IPS-11a (cell line): ENCODE results near the gene DHDDS.
A peak's percentile ranks its signal among the peaks of the same experiment; 100 is the strongest.
"Not testable (repeated sequence)": the region's sequence is repeated elsewhere in the genome, so short reads cannot be mapped to it uniquely, and the experiment has no call there.

Source experiments
- H3K4me3 ChIP-seq: one replicate; pipeline ENCODE4 v1.5.1; 2013; ENCODE audit warnings: low read depth, low read length, control low read depth

Gene DHDDS

GRCh38 chr1:26474818-26475217 lies 42.7 kb downstream of the DHDDS start:
- H3K4me3 ChIP-seq: no peak overlapping the region

GRCh38 chr1:26475989-26476388 lies 43.9 kb downstream of the DHDDS start:
- H3K4me3 ChIP-seq: no peak overlapping the region

GRCh38 chr1:26476958-26477357 lies 44.8 kb downstream of the DHDDS start:
- no peak overlapping the region for H3K4me3 ChIP-seq

GRCh38 chr1:26477446-26478152 lies 45.5 kb downstream of the DHDDS start:
- no peak overlapping the region for H3K4me3 ChIP-seq

GRCh38 chr1:26478159-26478558 lies 46.0 kb downstream of the DHDDS start:
- no peak overlapping the region for H3K4me3 ChIP-seq

- H3K4me3 ChIP-seq: no peak overlapping the region
These were observed 46.9 kb downstream of the DHDDS start for GRCh38 chr1:26478988-26479387.

GRCh38 chr1:26482921-26483320 lies 50.8 kb downstream of the DHDDS start:
- no peak overlapping the region for H3K4me3 ChIP-seq

GRCh38 chr1:26483980-26484379 lies 51.9 kb downstream of the DHDDS start:
- H3K4me3 ChIP-seq: no peak overlapping the region

- H3K4me3 ChIP-seq: no peak overlapping the region
These were observed 58.0 kb downstream of the DHDDS start for GRCh38 chr1:26490155-26490554.

- H3K4me3 ChIP-seq: no peak overlapping the region
These were observed 61.1 kb downstream of the DHDDS start for GRCh38 chr1:26493267-26493666.

GRCh38 chr1:26493938-26494337 lies 61.8 kb downstream of the DHDDS start:
- H3K4me3 ChIP-seq: no peak overlapping the region

GRCh38 chr1:26496861-26497260 lies 64.7 kb downstream of the DHDDS start:
- H3K4me3 ChIP-seq: no peak overlapping the region

- H3K4me3 ChIP-seq: no peak overlapping the region
These were observed 66.8 kb downstream of the DHDDS start for GRCh38 chr1:26498894-26499293.

GRCh38 chr1:26500488-26501175 lies 68.5 kb downstream of the DHDDS start:
- peak overlapping the region; percentile 64 for H3K4me3 ChIP-seq

- H3K4me3 ChIP-seq: not testable (repeated sequence)
These were observed 78.6 kb downstream of the DHDDS start for GRCh38 chr1:26510711-26511110.

GRCh38 chr1:26515836-26516235 lies 83.7 kb downstream of the DHDDS start:
- H3K4me3 ChIP-seq: not testable (repeated sequence)

GRCh38 chr1:26516987-26517765 lies 85.1 kb downstream of the DHDDS start:
- no peak overlapping the region for H3K4me3 ChIP-seq

GRCh38 chr1:26517766-26518049 lies 85.6 kb downstream of the DHDDS start:
- no peak overlapping the region for H3K4me3 ChIP-seq

GRCh38 chr1:26518355-26518754 lies 86.2 kb downstream of the DHDDS start:
- no peak overlapping the region for H3K4me3 ChIP-seq

- no peak overlapping the region for H3K4me3 ChIP-seq
These were observed 88.2 kb downstream of the DHDDS start for GRCh38 chr1:26520339-26520738.
